Gastrocnemius medialis (tissue), 4 donors: ENCODE results near the gene SEMA3G. TPM values are rescaled to one million over a fixed set of nuclear protein-coding genes. Genes with fewer than 3 reads are reported as not detected.

ENCODE experiments used
- ATAC-seq, 2 donors: fragments of 150-250 bp; one replicate each; pipeline ENCODE4 v1.9.1; 2016
- DNase-seq, 2 donors: peaks; one replicate each; pipeline ENCODE4 v3.0.0-alpha.2; 2019
- H3K27ac ChIP-seq, 4 donors: fragments of 200-600 bp; sonication (generic); 1 replicate in 1 of 4; 2 replicates in 3 of 4; pipeline ENCODE4 v1.5.1; 2016 to 2018; ENCODE audit warnings: mild to moderate bottlenecking in 2 of 4, moderate library complexity in 1 of 4
- H3K27me3 ChIP-seq, 3 donors: fragments of 200-600 bp; sonication (generic) in 2 of 3; 1 replicate in 1 of 3; 2 replicates in 2 of 3; pipeline versions ENCODE4 v1.5.1 to v1.6.0; 2016 to 2019; ENCODE audit warnings: mild to moderate bottlenecking in 1 of 3, moderate library complexity in 1 of 3
- H3K36me3 ChIP-seq, 2 donors: fragments of 200-600 bp; sonication (generic) in 1 of 2; one replicate each; pipeline ENCODE4 v1.5.1; 2017 to 2018
- H3K4me1 ChIP-seq, 2 donors: fragments of 200-600 bp; sonication (generic) in 1 of 2; one replicate each; pipeline ENCODE4 v1.5.1; 2016 to 2017; ENCODE audit warnings: mild to moderate bottlenecking in 2 of 2
- H3K4me3 ChIP-seq, 4 donors: fragments of 200-600 bp; sonication (generic) in 3 of 4; 1 replicate in 1 of 4; 2 replicates in 3 of 4; pipeline ENCODE4 v1.5.1; 2016 to 2019; ENCODE audit warnings: mild to moderate bottlenecking in 2 of 4
- H3K9me3 ChIP-seq, 3 donors: fragments of 200-600 bp; sonication (generic) in 2 of 3; 1 replicate in 1 of 3; 2 replicates in 2 of 3; pipeline ENCODE4 v1.5.1; 2016 to 2019
- POLR2A ChIP-seq, 2 donors: fragments of 450-650 bp; IDR thresholded peaks; one replicate each; pipeline ENCODE4 v1.6.1; 2017; ENCODE audit warnings: antibody characterized with exemption in 2 of 2, mild to moderate bottlenecking in 2 of 2, moderate library complexity in 2 of 2
- in situ Hi-C, 4 donors: fragments of 200-750 bp; cut with MboI; loops; one replicate each; pipeline versions ENCODE4 v1.15.0 to v1.8.0; 2017; ENCODE audit warnings: low sequenced_read_pairs in 4 of 4
- intact Hi-C: fragments of 100-400 bp; cut with DNase I; formaldehyde crosslinking; loops from one replicate; pipeline ENCODE4 v1.15.1; 2023; ENCODE audit warnings: low total_unique reads
- total RNA-seq, 4 donors: library from RNA; depleted of rRNA; stranded (reverse); fragments of >200 nt; gene quantifications; one replicate each; pipeline versions ENCODE4 v1.1.0 to v1.2.3, GENCODE V29; 2016
- TF ChIP-seq, protein P1 (sequence below), 5 experiments: fragments of 450-650 bp in 3 of 5; fragments of 200-600 bp in 2 of 5; sonication (generic) in 2 of 5; IDR thresholded peaks in 4 of 5; conservative IDR thresholded peaks in 1 of 5; 1 replicate in 4 of 5; 2 replicates in 1 of 5; pipeline ENCODE4 v1.5.1; 2016 to 2019; ENCODE audit warnings: antibody characterized with exemption in 5 of 5, mild to moderate bottlenecking in 3 of 5, moderate library complexity in 3 of 5

Gene SEMA3G
- total RNA-seq, 4 donors from 2014 or later = 3.8 to 20.3 (median 13.1) TPM

DNA sequence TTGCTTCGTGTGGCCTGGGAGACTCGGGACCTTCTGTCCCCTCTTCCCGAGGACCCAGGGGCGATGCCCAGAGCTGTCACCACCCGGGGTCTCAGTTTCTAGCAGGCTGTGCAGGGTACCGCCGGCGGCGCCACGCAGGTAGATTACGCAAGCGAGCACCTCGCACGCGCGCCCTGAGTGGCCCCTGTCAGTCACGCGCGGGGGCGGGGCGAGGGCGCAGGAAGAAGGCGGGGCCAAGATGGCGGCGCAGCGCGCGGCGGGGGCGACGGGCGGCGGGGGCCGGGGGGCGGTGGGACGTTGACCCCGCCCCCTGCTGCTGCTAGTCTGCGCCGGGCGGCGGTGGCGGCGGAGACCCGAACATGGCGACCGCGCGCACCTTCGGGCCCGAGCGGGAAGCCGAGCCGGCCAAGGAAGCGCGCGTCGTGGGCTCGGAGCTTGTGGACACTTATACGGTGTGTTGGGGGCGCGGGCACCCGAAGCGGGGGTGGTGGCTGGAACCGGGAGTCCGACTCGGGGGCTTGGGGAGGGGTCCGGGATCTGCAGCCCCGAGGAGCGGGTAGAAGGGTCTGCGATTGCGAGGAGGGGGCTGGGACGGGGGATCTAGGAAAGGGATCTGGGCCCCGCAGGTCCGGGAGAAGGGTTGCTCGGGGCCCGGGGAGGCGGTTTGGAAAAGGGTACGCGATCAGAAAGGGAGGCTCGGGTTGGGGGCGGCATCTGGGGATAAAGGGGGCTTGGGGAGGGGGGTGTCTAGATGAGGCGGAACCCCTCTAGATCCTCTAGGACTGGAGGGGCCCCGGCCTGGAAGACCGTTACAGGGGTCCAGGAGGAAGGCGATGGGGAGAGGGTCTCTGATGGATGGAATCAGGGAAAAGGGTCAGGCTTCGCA is 10.6 kb upstream of the SEMA3G start, which contains the start of gene NISCH:
NISCH (plus strand) TSS at position 322 of the 886 bp plus-strand sequence; CDS start at position 360, 38 bp downstream.
- in situ Hi-C loops = no loop called here
- peak; percentile 82 to 90 for DNase-seq
- Histone ChIP-seq H3K27ac (peak within 1 kb of the TSS; percentile 94 to 99 (median 97)), H3K4me3 (peak within 1 kb of the TSS; percentile 73 to 95 (median 86)), H3K27me3 (no peaks in the 10 kb centered on the region), H3K4me1 (peaks cover 38 to 39% of the 10 kb centered on the region in 2 donors), H3K36me3 (peaks cover 0 to 27% of the 10 kb centered on the region in 2 donors), H3K9me3 (no peaks in the 10 kb centered on the region)
- peak; percentile 43 to 61 for ATAC-seq
- intact Hi-C loops = loop anchor here (10.0 kb wide), 2 partner anchors 171 to 389 kb away; partner anchors contain the start of gene GLYCTK
- TF ChIP-seq, protein P1, sequence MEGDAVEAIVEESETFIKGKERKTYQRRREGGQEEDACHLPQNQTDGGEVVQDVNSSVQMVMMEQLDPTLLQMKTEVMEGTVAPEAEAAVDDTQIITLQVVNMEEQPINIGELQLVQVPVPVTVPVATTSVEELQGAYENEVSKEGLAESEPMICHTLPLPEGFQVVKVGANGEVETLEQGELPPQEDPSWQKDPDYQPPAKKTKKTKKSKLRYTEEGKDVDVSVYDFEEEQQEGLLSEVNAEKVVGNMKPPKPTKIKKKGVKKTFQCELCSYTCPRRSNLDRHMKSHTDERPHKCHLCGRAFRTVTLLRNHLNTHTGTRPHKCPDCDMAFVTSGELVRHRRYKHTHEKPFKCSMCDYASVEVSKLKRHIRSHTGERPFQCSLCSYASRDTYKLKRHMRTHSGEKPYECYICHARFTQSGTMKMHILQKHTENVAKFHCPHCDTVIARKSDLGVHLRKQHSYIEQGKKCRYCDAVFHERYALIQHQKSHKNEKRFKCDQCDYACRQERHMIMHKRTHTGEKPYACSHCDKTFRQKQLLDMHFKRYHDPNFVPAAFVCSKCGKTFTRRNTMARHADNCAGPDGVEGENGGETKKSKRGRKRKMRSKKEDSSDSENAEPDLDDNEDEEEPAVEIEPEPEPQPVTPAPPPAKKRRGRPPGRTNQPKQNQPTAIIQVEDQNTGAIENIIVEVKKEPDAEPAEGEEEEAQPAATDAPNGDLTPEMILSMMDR (IDR thresholded peaks at IDR 0.05 in 4 of 5, conservative IDR thresholded peaks at IDR 0.05 in 1 of 5) = no peak
- peak; percentile 73 to 76 for TF ChIP-seq POLR2A (IDR thresholded peaks at IDR 0.05)

DNA sequence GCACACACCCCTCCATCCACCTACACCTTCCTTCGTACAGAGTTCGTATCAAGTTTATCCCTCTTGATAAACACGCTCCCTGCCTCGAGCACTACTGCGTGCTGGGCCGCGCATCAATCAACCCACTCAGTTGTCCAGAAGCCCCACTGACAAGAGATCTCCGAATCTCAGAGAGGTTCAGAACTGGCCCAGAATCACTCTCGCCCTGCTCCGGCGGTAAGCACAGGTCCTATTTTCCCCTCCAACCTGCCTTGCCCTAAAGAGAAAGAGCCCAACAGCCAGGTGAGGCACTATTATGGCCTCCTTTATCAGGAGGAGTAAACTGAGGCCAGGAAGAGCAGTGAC is 10.0 kb upstream of the SEMA3G start:
- H3K4me1 ChIP-seq = peaks cover 45% of the 10 kb centered on the region in 2 donors

DNA sequence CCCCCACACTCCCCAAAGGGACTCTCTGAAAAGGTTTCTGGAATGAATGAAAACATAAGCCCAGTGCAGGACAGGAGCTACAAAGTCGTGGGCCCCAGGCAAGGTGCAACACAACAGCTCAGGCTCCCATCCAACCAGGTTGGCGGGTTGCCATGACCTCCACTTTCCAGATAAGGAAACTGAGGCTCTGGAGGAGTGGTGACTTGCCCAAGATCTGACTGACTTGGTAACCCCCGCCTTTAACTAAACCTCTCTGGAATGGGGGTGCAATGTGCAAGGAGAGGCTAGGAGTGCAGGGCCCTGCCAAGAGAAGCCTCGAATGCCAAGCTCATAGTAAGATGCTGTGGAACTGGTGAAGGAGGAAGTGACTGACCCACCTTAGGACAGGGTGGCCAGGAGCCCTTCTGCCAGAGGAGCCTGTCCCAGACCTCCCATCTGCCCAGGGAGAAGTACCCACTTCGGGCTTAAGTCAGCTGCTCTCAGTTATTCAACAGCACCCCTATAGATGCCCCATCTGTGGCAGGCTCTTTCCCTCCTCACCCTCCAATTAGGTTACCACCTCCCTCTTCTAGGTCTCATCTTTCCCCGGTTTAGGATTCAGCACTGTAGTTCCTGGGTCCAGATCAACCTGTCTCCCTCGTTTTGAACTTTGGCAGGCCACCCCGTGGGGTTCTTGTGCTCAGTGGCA is 9.5 kb upstream of the SEMA3G start:
- Histone ChIP-seq H3K36me3 (peaks cover 0 to 18% of the 10 kb centered on the region in 2 donors), H3K4me1 (peaks cover 47 to 50% of the 10 kb centered on the region in 2 donors), H3K4me3 (peak overlapping the region; percentile 73 to 95 (median 86)), H3K27me3 (no peaks in the 10 kb centered on the region), H3K9me3 (no peaks in the 10 kb centered on the region), H3K27ac (peak overlapping the region; percentile 94 to 99 (median 97))
- ATAC-seq = no peak
- TF ChIP-seq, protein P1 (IDR thresholded peaks at IDR 0.05 in 4 of 5, conservative IDR thresholded peaks at IDR 0.05 in 1 of 5) = no peak
- TF ChIP-seq POLR2A (IDR thresholded peaks at IDR 0.05) = no peak
- intact Hi-C loops = loop anchor here (5.0 to 10.0 kb wide), 4 partner anchors 83 to 390 kb away; partner anchors contain the start of genes GLYCTK, TWF2 and UQCC5
- DNase-seq = no peak
- in situ Hi-C loops = no loop called here

More for the DNA sequence above, 10.0 kb upstream of the SEMA3G start:
- H3K4me3 ChIP-seq = peak overlapping the region; percentile 73 to 95 (median 86)
- no peaks in the 10 kb centered on the region for H3K27me3 ChIP-seq
- TF ChIP-seq, protein P1 (IDR thresholded peaks at IDR 0.05 in 4 of 5, conservative IDR thresholded peaks at IDR 0.05 in 1 of 5) = no peak
- TF ChIP-seq POLR2A (IDR thresholded peaks at IDR 0.05) = no peak
- ATAC-seq (peak; percentile 2 to 5), DNase-seq (no peak)
- H3K36me3 ChIP-seq = peaks cover 0 to 22% of the 10 kb centered on the region in 2 donors
- in situ Hi-C loops (no loop called here), intact Hi-C loops (loop anchor here (5.0 to 10.0 kb wide), 4 partner anchors 82 to 390 kb away; partner anchors contain the start of genes GLYCTK, TWF2 and UQCC5)
- H3K27ac ChIP-seq = peak overlapping the region; percentile 94 to 99 (median 97)
- H3K9me3 ChIP-seq = no peaks in the 10 kb centered on the region

DNA sequence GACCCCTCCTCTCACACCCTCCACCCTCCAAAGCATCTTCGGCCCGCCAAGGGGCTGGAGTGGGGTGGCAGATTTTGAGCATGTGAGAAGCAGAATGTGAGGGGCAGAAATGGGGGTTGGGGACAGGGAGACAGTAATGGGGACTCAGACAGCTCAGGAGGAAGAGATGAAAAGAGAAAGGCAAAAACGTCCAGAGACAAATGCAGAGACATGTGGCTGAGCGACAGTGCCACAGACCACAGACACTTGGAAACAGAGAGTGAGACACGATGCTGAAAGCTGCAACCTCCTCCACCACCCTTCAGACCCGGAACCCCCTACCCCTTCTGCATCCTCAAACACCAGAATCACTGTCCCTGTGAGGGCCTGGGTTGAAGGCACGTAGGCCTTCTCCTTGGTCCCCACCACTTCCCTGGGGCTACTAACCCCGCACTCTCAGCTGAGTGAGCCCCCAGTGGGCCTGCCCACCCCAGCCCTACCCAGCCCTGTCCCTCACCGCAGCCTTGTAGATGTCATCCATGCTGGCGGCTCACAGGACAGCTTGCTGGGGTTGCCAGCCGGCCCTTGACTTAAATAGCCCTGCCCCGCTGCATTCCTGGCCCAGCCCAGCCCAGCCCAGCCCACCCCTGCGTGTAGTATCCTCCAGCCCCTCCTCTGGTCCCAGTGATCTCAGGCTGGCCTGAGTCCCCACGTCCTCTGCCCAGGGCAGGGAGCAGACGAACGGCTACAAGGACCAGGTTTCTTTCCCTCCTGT is 8.8 kb upstream of the SEMA3G start, which contains the start of gene TNNC1:
TNNC1 (minus strand) TSS at position 546 of the 754 bp plus-strand sequence; CDS start at position 520, 26 bp downstream.
- Histone ChIP-seq H3K4me3 (peak within 1 kb of the TSS; percentile 73 to 95 (median 86)), H3K9me3 (no peaks in the 10 kb centered on the region), H3K4me1 (peaks cover 47 to 56% of the 10 kb centered on the region in 2 donors), H3K27me3 (no peaks in the 10 kb centered on the region), H3K27ac (peak within 1 kb of the TSS; percentile 94 to 99 (median 97)), H3K36me3 (peaks cover 0 to 10% of the 10 kb centered on the region in 2 donors)
- ATAC-seq (peak; percentile 5 to 16), DNase-seq (peak; percentile 51 to 87)
- TF ChIP-seq POLR2A (IDR thresholded peaks at IDR 0.05) = peak; percentile 89 to 90
- TF ChIP-seq, protein P1 (IDR thresholded peaks at IDR 0.05 in 4 of 5, conservative IDR thresholded peaks at IDR 0.05 in 1 of 5) = no peak
- in situ Hi-C loops = no loop called here
- intact Hi-C loops = loop anchor here (5.0 to 10.0 kb wide), 4 partner anchors 84 to 391 kb away; partner anchors contain the start of genes GLYCTK, TWF2 and UQCC5
